OCI-LY3 (cell line): ENCODE results near the gene SLC25A13.

Experiments used
- CTCF ChIP-seq: fragments of 200-600, 300-600 bp; sonication (generic); IDR thresholded peaks from 2 replicates; pipeline ENCODE4 v1.5.1; 2014; ENCODE audit warnings: antibody characterized with exemption, low read length, low read depth
- EZH2phosphoT487 ChIP-seq: fragments of 200-600 bp; shearing (Covaris generic); IDR thresholded peaks from 2 replicates; pipeline ENCODE4 v1.6.1; 2018; ENCODE audit warnings: antibody characterized with exemption, mixed run types, low read depth

DNA sequence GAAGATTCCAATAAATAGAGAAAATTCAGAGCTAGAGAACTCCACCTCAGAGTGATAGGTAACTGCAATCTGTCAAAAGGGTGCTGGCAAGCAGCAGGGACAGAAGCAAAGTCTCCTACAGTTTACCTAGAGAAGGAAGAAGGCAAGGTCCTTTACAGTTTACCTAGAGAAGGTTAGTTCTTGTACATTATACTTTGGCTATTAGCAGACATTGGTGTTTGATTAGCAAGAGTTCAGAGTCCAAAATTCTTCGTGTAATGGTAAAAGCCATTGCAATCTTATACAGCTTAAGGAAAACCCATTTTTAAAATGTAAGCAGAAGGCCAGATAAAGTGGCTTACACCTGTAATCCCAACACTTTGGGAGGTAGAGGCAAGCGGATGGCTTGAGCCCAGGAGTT is 45.9 kb downstream of the SLC25A13 start:
- TF ChIP-seq CTCF (no peak), EZH2phosphoT487 (no peak)
